ENCODE data around the gene GTPBP1.

- TF ChIP-seq POLR2A (IDR thresholded peaks at IDR 0.05; ENCODE audit: extremely low read depth, insufficient read length) (no peak), CTCF (IDR thresholded peaks at IDR 0.05; ENCODE audit: low read depth, low read length) (no peak), MAX (IDR thresholded peaks at IDR 0.05; ENCODE audit: low read depth, low read length) (no peak), MYC (IDR thresholded peaks at IDR 0.05; ENCODE audit: low read depth, low read length) (no peak)
Observed at GRCh38 chr22:38745676-38746460, 40.1 kb downstream of the GTPBP1 start.

All from NB4 (cell line).